ENCODE results near the gene PLXNB1. TPM values are rescaled to one million over a fixed set of nuclear protein-coding genes. Genes with fewer than 3 reads are reported as not detected.

The PLXNB1 gene
- total RNA-seq, 1 experiment from 2014 or later: 101 TPM

- Mint-ChIP-seq H3K36me3 (ENCODE audit: insufficient read depth, unreplicated experiment) (peaks cover 47% of the 10 kb centered on the region), H3K4me3 (ENCODE audit: unreplicated experiment) (peak overlapping the region; percentile 67), H3K27ac (ENCODE audit: low read depth, unreplicated experiment) (peak overlapping the region; percentile 99), H3K27me3 (ENCODE audit: insufficient read depth, unreplicated experiment) (no peaks in the 10 kb centered on the region), H3K9me3 (ENCODE audit: unreplicated experiment) (no peaks in the 10 kb centered on the region), H3K4me1 (ENCODE audit: insufficient read depth, unreplicated experiment) (peaks cover 25% of the 10 kb centered on the region)
- ChIA-PET POLR2A (interaction anchor here (0.6 to 2.0 kb wide), 3 partner anchors 10 to 1774 kb away, joined by 4 to 12 read pairs (median 4); partner anchors contain the start of gene ATRIP), CTCF (interaction anchor here (0.9 to 1.7 kb wide), 4 partner anchors 31 to 199 kb away, joined by 3 to 8 read pairs (median 4); no protein-coding TSS in a partner anchor)
- no peak for DNase-seq (ENCODE audit: unreplicated experiment)
- intact Hi-C loops (cut with micrococcal nuclease): loop anchor here (5.0 kb wide), 1 partner anchor 195 kb away; the partner anchor contains the start of gene CELSR3
- BruUV-seq (replicated peaks): no TSS peak
- TF ChIP-seq CTCF (IDR thresholded peaks at IDR 0.05; ENCODE audit: unreplicated experiment): no peak
These were observed 37.2 kb upstream of the PLXNB1 start for GRCh38 chr3:48467110-48467454.

GRCh38 chr3:48466386-48467109, 36.7 kb upstream of the PLXNB1 start:
- H3K36me3 Mint-ChIP-seq (ENCODE audit: insufficient read depth, unreplicated experiment): peaks cover 47% of the 10 kb centered on the region
- no peak for DNase-seq (ENCODE audit: unreplicated experiment)
- H3K4me3 Mint-ChIP-seq (ENCODE audit: unreplicated experiment): peak overlapping the region; percentile 67
- no peaks in the 10 kb centered on the region for H3K27me3 Mint-ChIP-seq (ENCODE audit: insufficient read depth, unreplicated experiment)
- H3K9me3 Mint-ChIP-seq (ENCODE audit: unreplicated experiment): no peaks in the 10 kb centered on the region
- CTCF ChIA-PET: interaction anchor here (0.9 to 1.7 kb wide), 6 partner anchors 9 to 198 kb away, joined by 3 to 8 read pairs (median 3); no protein-coding TSS in a partner anchor
- TF ChIP-seq CTCF (IDR thresholded peaks at IDR 0.05; ENCODE audit: unreplicated experiment): no peak
- POLR2A ChIA-PET: interaction anchor here (0.6 to 2.0 kb wide), 12 partner anchors 9 to 1774 kb away, joined by 3 to 12 read pairs (median 4); partner anchors contain the start of genes ATRIP, CCDC51 and SHISA5
- intact Hi-C loops (cut with micrococcal nuclease): loop anchor here (5.0 kb wide), 1 partner anchor 196 kb away; the partner anchor contains the start of gene CELSR3
- no TSS peak for BruUV-seq (replicated peaks)
- peaks cover 25% of the 10 kb centered on the region for H3K4me1 Mint-ChIP-seq (ENCODE audit: insufficient read depth, unreplicated experiment)
- peak overlapping the region; percentile 99 for H3K27ac Mint-ChIP-seq (ENCODE audit: low read depth, unreplicated experiment)

- intact Hi-C loops (cut with micrococcal nuclease): loop anchor here (1.0 to 5.0 kb wide), 4 partner anchors 42 to 197 kb away; partner anchors contain the start of genes CELSR3 and SLC26A6
- TF ChIP-seq CTCF (IDR thresholded peaks at IDR 0.05; ENCODE audit: unreplicated experiment): peak; percentile 38
- peaks cover 53% of the 10 kb centered on the region for H3K36me3 Mint-ChIP-seq (ENCODE audit: insufficient read depth, unreplicated experiment)
- no peaks in the 10 kb centered on the region for H3K27me3 Mint-ChIP-seq (ENCODE audit: insufficient read depth, unreplicated experiment)
- peak; percentile 99 for DNase-seq (ENCODE audit: unreplicated experiment)
- peak overlapping the region; percentile 67 for H3K4me3 Mint-ChIP-seq (ENCODE audit: unreplicated experiment)
- H3K9me3 Mint-ChIP-seq (ENCODE audit: unreplicated experiment): no peaks in the 10 kb centered on the region
- BruUV-seq (replicated peaks): TSS peak; percentile 49
- peak overlapping the region; percentile 99 for H3K27ac Mint-ChIP-seq (ENCODE audit: low read depth, unreplicated experiment)
- POLR2A ChIA-PET: interaction anchor here (0.6 to 2.0 kb wide), 13 partner anchors 8 to 197 kb away, joined by 3 to 12 read pairs (median 4); partner anchors contain the start of genes ATRIP, CCDC51 and SHISA5
- peaks cover 25% of the 10 kb centered on the region for H3K4me1 Mint-ChIP-seq (ENCODE audit: insufficient read depth, unreplicated experiment)
- CTCF ChIA-PET: interaction anchor here (1.0 to 2.6 kb wide), 5 partner anchors 8 to 93 kb away, joined by 3 to 22 read pairs (median 3); no protein-coding TSS in a partner anchor
These were observed 35.9 kb upstream of the PLXNB1 start for GRCh38 chr3:48465531-48466378.

Data from MCF 10A (cell line).